Measurements from ENCODE around the gene TSSK3.
"Not testable (repeated sequence)": the region's sequence is repeated elsewhere in the genome, so short reads cannot be mapped to it uniquely, and the experiment has no call there.

The TSSK3 gene

GRCh38 chr1:32351399-32352238 is 10.7 kb upstream of the TSSK3 start:
- H3K27me3 ChIP-seq = no peaks in the 10 kb centered on the region
- peak; percentile 93 for DNase-seq
- H3K4me1 ChIP-seq = no peaks in the 10 kb centered on the region
- TF ChIP-seq CTCF (IDR thresholded peaks at IDR 0.05; ENCODE audit: low read depth, low read length) = no peak
- H3K4me3 ChIP-seq (ENCODE audit: low read depth, low read length) = peak overlapping the region; percentile 57
- H3K9me3 ChIP-seq = peaks cover 6% of the 10 kb centered on the region
- no peaks in the 10 kb centered on the region for H3K36me3 ChIP-seq

- Histone ChIP-seq H3K36me3 (no peaks in the 10 kb centered on the region), H3K4me3 (ENCODE audit: low read depth, low read length) (peak overlapping the region; percentile 53), H3K9me3 (peaks cover 6% of the 10 kb centered on the region), H3K27me3 (no peaks in the 10 kb centered on the region), H3K4me1 (no peaks in the 10 kb centered on the region)
- TF ChIP-seq CTCF (IDR thresholded peaks at IDR 0.05; ENCODE audit: low read depth, low read length) = no peak
- no peak for DNase-seq
Measured at GRCh38 chr1:32352239-32352745, 10.0 kb upstream of the TSSK3 start.

- no peaks in the 10 kb centered on the region for H3K36me3 ChIP-seq
- DNase-seq = no peak
- no peaks in the 10 kb centered on the region for H3K27me3 ChIP-seq
- H3K4me3 ChIP-seq (ENCODE audit: low read depth, low read length) = no peak overlapping the region
- TF ChIP-seq CTCF (IDR thresholded peaks at IDR 0.05; ENCODE audit: low read depth, low read length) = no peak
- peaks cover 6% of the 10 kb centered on the region for H3K9me3 ChIP-seq
- H3K4me1 ChIP-seq = no peaks in the 10 kb centered on the region
Measured at GRCh38 chr1:32352831-32353383, 9.4 kb upstream of the TSSK3 start.

- Histone ChIP-seq H3K9me3 (peaks cover 6% of the 10 kb centered on the region), H3K27me3 (no peaks in the 10 kb centered on the region), H3K36me3 (no peaks in the 10 kb centered on the region), H3K4me3 (ENCODE audit: low read depth, low read length) (no peak overlapping the region), H3K4me1 (no peaks in the 10 kb centered on the region)
- TF ChIP-seq CTCF (IDR thresholded peaks at IDR 0.05; ENCODE audit: low read depth, low read length) = no peak
- DNase-seq = no peak
Measured at GRCh38 chr1:32353431-32353830, 8.9 kb upstream of the TSSK3 start.

- no peak for TF ChIP-seq CTCF (IDR thresholded peaks at IDR 0.05; ENCODE audit: low read depth, low read length)
- no peaks in the 10 kb centered on the region for H3K4me1 ChIP-seq
- H3K27me3 ChIP-seq = no peaks in the 10 kb centered on the region
- H3K36me3 ChIP-seq = no peaks in the 10 kb centered on the region
- H3K4me3 ChIP-seq (ENCODE audit: low read depth, low read length) = no peak overlapping the region
- H3K9me3 ChIP-seq = peaks cover 6% of the 10 kb centered on the region
- DNase-seq = no peak
Measured at GRCh38 chr1:32353886-32354570, 8.3 kb upstream of the TSSK3 start.

- not testable (repeated sequence) for H3K4me1 ChIP-seq; H3K36me3 ChIP-seq; H3K4me3 ChIP-seq (ENCODE audit: low read depth, low read length); H3K9me3 ChIP-seq; H3K27me3 ChIP-seq; DNase-seq
Measured at GRCh38 chr1:32355778-32356177, 6.6 kb upstream of the TSSK3 start.
